GM12872 (cell line): ENCODE data around the gene FOXD2.
A peak's percentile ranks its signal among the peaks of the same experiment; 100 is the strongest.

Experiments used
- CTCF ChIP-seq: IDR thresholded peaks from 3 replicates; pipeline ENCODE4 v1.5.1; 2011; ENCODE audit warnings: low read depth, mild to moderate bottlenecking, low read length, moderate library complexity; ENCODE audit not compliant: insufficient read depth

The FOXD2 gene

GRCh38 chr1:47437447-47438164, at the start of gene FOXD2:
TSS of gene FOXD2 (plus strand) at chr1:47438044. CDS start at chr1:47438136, 92 bp downstream.
- TF ChIP-seq CTCF = peak; percentile 79

- peak; percentile 92 for TF ChIP-seq CTCF
These were observed 49.0 kb upstream of the FOXD2 start for GRCh38 chr1:47388891-47389238.

- TF ChIP-seq CTCF = no peak
These were observed 48.1 kb upstream of the FOXD2 start for GRCh38 chr1:47389731-47390130.

- TF ChIP-seq CTCF = no peak
These were observed 47.0 kb upstream of the FOXD2 start for GRCh38 chr1:47390843-47391242.

GRCh38 chr1:47393141-47393540, 44.7 kb upstream of the FOXD2 start:
- no peak for TF ChIP-seq CTCF

- no peak for TF ChIP-seq CTCF
These were observed 42.4 kb upstream of the FOXD2 start for GRCh38 chr1:47395433-47395832.

- TF ChIP-seq CTCF = no peak
These were observed 41.1 kb upstream of the FOXD2 start for GRCh38 chr1:47396671-47397196.
